Measurements from ENCODE around the gene ZFPM1. TPM values are rescaled to one million over a fixed set of nuclear protein-coding genes. Genes with fewer than 3 reads are reported as not detected.

The ZFPM1 gene
- total RNA-seq, 1 donor from 2014 or later: 5.7 TPM

DNA sequence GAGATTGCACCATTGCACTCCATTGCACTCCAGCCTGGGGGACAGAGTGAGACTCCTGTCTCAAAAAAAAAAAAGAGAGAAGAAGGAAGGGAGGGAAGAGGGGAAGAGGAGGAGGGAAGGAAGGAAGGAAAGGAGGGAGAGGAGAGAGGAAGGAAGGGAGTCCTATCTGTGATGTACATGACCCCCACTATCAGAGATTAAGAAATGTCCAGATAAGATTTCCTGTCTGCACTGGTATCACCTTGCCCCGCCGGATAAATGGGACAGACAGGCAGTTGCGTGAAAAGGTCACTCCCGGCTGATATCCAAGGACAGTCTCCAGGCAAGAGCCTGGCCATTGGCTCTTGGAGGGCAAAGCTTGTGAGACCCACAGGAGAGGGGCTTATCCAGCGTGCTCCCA, 5.2 kb upstream of the ZFPM1 start:
- Histone ChIP-seq H3K4me3 (no peak overlapping the region), H3K27me3 (ENCODE audit: low read depth) (peaks cover 22% of the 10 kb centered on the region), H3K36me3 (no peaks in the 10 kb centered on the region), H3K9me3 (replicated peaks) (no peaks in the 10 kb centered on the region), H3K4me1 (peaks cover 9% of the 10 kb centered on the region), H3K27ac (replicated peaks) (no peak overlapping the region)
- TF ChIP-seq, protein P1, sequence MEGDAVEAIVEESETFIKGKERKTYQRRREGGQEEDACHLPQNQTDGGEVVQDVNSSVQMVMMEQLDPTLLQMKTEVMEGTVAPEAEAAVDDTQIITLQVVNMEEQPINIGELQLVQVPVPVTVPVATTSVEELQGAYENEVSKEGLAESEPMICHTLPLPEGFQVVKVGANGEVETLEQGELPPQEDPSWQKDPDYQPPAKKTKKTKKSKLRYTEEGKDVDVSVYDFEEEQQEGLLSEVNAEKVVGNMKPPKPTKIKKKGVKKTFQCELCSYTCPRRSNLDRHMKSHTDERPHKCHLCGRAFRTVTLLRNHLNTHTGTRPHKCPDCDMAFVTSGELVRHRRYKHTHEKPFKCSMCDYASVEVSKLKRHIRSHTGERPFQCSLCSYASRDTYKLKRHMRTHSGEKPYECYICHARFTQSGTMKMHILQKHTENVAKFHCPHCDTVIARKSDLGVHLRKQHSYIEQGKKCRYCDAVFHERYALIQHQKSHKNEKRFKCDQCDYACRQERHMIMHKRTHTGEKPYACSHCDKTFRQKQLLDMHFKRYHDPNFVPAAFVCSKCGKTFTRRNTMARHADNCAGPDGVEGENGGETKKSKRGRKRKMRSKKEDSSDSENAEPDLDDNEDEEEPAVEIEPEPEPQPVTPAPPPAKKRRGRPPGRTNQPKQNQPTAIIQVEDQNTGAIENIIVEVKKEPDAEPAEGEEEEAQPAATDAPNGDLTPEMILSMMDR (IDR thresholded peaks at IDR 0.05; ENCODE audit: borderline replicate concordance): no peak
- no peak for DNase-seq
- intact Hi-C loops (cut with micrococcal nuclease): loop anchor here (10.0 kb wide), 1 partner anchor 117 kb away; no protein-coding TSS in a partner anchor

DNA sequence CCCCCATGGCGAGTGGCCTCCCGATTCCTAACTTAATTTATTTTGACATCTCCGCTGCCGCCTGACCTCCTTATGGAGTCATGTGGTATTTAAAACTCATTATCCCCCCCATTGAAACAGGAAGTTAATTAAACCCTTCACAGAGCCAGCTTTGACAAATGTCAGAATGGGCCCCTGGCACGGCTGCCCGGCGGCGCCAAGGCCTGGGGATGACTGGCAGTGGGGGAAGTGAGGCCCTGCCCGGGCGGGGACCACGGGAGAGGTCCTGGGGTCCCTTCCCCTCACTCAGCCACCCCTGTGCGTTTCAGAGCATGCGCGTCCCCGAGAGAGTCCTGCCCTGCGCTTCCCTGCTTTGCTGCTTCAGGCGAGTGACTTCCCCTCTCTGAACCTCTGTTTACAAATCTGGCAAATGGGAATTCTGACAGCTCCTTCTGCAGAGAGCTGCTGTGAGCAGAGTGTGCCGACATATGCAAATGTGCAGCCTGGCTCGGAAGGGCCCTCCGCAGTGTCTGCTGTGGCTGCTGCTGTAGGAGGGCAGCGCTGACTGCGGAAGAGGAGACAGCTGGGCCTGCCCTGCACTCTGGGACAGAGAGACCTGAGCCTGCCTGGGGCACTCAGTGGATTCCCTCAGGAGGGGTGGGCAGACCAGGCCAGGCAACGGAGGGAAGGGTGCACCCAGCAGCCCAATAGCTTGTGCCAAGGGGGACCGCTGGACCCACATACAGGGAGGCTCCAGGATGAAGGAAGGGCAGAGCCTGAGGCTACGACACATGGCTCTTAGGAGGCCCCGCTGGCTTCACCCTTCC, 4.4 kb upstream of the ZFPM1 start:
- Histone ChIP-seq H3K36me3 (no peaks in the 10 kb centered on the region), H3K27me3 (ENCODE audit: low read depth) (peaks cover 17% of the 10 kb centered on the region), H3K4me3 (no peak overlapping the region), H3K27ac (replicated peaks) (no peak overlapping the region), H3K9me3 (replicated peaks) (no peaks in the 10 kb centered on the region), H3K4me1 (peaks cover 9% of the 10 kb centered on the region)
- intact Hi-C loops (cut with micrococcal nuclease): loop anchor here (10.0 kb wide), 1 partner anchor 116 kb away; no protein-coding TSS in a partner anchor
- no peak for DNase-seq
- TF ChIP-seq, protein P1 (IDR thresholded peaks at IDR 0.05; ENCODE audit: borderline replicate concordance): no peak

DNA sequence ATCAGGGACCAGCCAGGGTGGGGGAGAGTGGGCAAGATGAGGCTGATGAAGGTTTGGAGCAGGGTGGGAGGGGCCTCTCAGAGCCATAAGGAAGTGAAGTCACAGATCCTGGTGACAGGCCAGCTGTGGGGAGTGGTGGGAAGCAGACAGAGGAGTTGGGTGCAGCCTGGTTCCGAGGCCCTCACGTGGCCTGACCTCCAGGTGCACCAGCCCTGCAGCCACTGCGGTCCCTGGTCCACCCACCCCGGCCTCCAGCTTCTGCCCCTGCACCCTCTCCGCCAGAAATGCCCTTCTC, 3.9 kb upstream of the ZFPM1 start:
- DNase-seq: no peak
- Histone ChIP-seq H3K27ac (replicated peaks) (no peak overlapping the region), H3K36me3 (no peaks in the 10 kb centered on the region), H3K4me1 (peaks cover 15% of the 10 kb centered on the region), H3K27me3 (ENCODE audit: low read depth) (peaks cover 17% of the 10 kb centered on the region), H3K4me3 (no peak overlapping the region), H3K9me3 (replicated peaks) (no peaks in the 10 kb centered on the region)
- TF ChIP-seq, protein P1 (IDR thresholded peaks at IDR 0.05; ENCODE audit: borderline replicate concordance): no peak
- intact Hi-C loops (cut with micrococcal nuclease): loop anchor here (10.0 kb wide), 1 partner anchor 116 kb away; no protein-coding TSS in a partner anchor

DNA sequence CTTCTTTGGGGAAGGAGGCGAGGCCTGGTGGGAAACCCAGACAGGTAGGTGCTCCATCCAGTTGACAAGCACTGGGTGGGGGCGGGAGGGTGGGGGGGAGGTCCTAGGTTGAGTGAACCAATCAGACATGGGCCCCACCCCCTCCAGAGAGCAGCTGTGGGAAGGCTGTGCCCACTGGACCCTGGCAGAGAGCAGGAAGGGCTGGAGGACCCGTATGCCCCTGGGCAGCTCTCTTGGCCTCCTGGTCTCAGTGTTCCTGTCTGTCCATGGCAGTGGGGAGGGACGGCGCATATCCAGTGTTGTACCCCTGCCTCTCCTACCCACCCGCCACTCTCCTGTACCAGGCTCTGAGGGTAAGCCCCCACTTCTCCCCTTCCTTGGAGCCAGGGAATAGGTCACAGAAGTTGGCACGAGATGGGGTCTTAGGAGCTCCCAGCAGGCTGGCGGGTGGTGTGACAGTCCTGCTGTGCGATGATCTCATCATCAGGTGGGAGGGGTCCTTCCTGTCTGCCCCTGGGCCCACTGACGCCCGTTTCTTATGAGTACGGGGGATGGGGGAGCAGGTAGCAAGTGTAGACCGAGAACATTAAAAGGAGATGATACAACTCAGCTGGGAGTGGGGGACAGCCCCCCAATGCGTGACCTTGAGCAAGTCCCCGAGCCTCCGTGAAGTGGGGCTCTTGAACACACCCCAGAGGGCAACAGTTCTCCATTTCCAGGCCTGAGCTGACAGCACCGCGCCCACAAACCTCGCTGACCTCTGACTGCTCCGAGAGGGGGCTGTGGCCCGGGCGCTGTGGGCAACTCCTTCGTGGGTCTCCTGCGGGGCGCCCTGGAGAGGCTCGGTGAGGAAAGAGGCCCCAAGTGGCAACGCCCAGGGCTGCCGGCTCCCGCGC, 1.2 kb upstream of the ZFPM1 start:
- no peaks in the 10 kb centered on the region for H3K9me3 ChIP-seq (replicated peaks)
- no peak for DNase-seq
- H3K4me1 ChIP-seq: peaks cover 38% of the 10 kb centered on the region
- H3K27me3 ChIP-seq (ENCODE audit: low read depth): no peaks in the 10 kb centered on the region
- TF ChIP-seq, protein P1 (IDR thresholded peaks at IDR 0.05; ENCODE audit: borderline replicate concordance): no peak
- H3K36me3 ChIP-seq: no peaks in the 10 kb centered on the region
- peak overlapping the region; percentile 78 for H3K27ac ChIP-seq (replicated peaks)
- peak overlapping the region; percentile 76 for H3K4me3 ChIP-seq
- intact Hi-C loops (cut with micrococcal nuclease): no loop called here

DNA sequence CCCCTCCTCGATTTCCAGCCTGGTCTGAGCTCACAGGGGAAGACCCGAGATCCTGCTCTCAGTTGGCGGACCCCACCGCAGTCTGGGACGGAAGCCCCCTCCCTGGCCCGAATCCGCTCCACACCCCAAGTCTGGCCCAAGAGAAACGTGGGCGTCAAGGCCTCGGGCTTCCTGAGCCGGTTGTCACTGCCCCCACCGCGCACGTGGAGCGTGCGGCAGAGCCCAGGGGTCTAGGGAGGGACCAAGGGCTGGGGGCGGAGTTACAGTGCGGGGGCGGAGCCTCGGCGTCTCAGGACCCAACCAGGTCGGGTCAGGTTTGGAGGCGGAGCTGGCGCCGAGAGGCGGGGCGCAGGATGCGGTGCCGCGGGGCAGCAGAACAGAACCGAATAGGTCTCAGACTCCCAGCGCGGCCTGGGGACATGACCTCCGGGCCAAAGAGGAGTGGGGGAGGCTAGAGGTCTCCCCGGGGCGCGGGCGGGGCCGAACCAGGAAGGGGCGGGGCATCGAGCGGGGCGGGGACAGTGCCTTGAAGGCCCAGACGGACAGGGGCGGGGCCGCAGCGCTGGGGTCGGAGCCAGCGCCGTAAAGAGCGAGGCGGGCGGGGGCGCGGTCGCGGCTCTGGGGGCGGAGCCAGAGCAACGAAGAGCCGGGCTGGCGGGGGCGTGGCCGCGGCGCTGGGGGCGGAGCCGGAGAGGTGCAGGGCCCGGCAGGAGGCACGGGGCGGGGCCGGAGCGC, 431 bp upstream of the ZFPM1 start:
- Histone ChIP-seq H3K27me3 (ENCODE audit: low read depth) (no peaks in the 10 kb centered on the region), H3K36me3 (no peaks in the 10 kb centered on the region), H3K4me3 (peak overlapping the region; percentile 76), H3K27ac (replicated peaks) (peak overlapping the region; percentile 78), H3K4me1 (peaks cover 38% of the 10 kb centered on the region), H3K9me3 (replicated peaks) (no peaks in the 10 kb centered on the region)
- intact Hi-C loops (cut with micrococcal nuclease): no loop called here
- TF ChIP-seq, protein P1 (IDR thresholded peaks at IDR 0.05; ENCODE audit: borderline replicate concordance): no peak
- DNase-seq: peak; percentile 98
